Motor neuron (in vitro differentiated cells): ENCODE measurements around the gene ZNF488. TPM values are rescaled to one million over a fixed set of nuclear protein-coding genes. Genes with fewer than 3 reads are reported as not detected.

Experiments used
- ATAC-seq, 8 experiments: fragments of 200-7000 bp; cut with Tn5 transposase; replicated peaks in 6 of 8; 2 replicates each; pipeline ENCODE4 v1.8.0; 2021; ENCODE audit warnings: mild to moderate bottlenecking in 8 of 8, moderate library complexity in 8 of 8
- H3K27ac ChIP-seq, 2 donors: fragments of 250-450 bp; sonication (Bioruptor Pico); 2 replicates each; pipeline ENCODE4 v1.9.0; 2021; ENCODE audit warnings: antibody characterized with exemption in 2 of 2, mild to moderate bottlenecking in 2 of 2, moderate library complexity in 1 of 2
- H3K4me1 ChIP-seq, 2 donors: fragments of 250-450 bp; sonication (Bioruptor Pico); replicated peaks in 1 of 2; 2 replicates each; pipeline ENCODE4 v1.6.1; 2021; ENCODE audit warnings: antibody characterized with exemption in 2 of 2, mild to moderate bottlenecking in 2 of 2, moderate library complexity in 1 of 2
- H3K4me3 ChIP-seq, 5 donors: fragments of 250-450 bp; sonication (Bioruptor Pico); 2 replicates each; pipeline ENCODE4 v1.9.0; 2021; ENCODE audit warnings: antibody characterized with exemption in 5 of 5, mild to moderate bottlenecking in 5 of 5, moderate library complexity in 4 of 5
- WGBS, 10 experiments: fragments of 450-650 bp; shearing (Covaris generic); methylation state at CpG; one replicate each; pipeline ENCODE4 v1.0.0; 2022; 5-methylcytosine and 5-hydroxymethylcytosine counted together
- in situ Hi-C, 9 experiments: fragments of 400-800 bp; cut with MboI; loops; one replicate each; pipeline ENCODE4 v1.15.0; 2021; ENCODE audit warnings: low sequenced_read_pairs in 9 of 9, low pct_unique_long_range_greater_than_20kb in 2 of 9; ENCODE audit not compliant: unreplicated experiment in 9 of 9
- total RNA-seq, 8 experiments: library from RNA; unstranded; fragments of 300-600 nt; gene quantifications; 2 replicates each; pipeline versions ENCODE4 v1.2.3 to v1.2.4, GENCODE V29; 2022

The ZNF488 gene
- total RNA-seq, 8 experiments from 2014 or later: 0.23 to 0.62 (median 0.50) TPM; not detected in 1

DNA sequence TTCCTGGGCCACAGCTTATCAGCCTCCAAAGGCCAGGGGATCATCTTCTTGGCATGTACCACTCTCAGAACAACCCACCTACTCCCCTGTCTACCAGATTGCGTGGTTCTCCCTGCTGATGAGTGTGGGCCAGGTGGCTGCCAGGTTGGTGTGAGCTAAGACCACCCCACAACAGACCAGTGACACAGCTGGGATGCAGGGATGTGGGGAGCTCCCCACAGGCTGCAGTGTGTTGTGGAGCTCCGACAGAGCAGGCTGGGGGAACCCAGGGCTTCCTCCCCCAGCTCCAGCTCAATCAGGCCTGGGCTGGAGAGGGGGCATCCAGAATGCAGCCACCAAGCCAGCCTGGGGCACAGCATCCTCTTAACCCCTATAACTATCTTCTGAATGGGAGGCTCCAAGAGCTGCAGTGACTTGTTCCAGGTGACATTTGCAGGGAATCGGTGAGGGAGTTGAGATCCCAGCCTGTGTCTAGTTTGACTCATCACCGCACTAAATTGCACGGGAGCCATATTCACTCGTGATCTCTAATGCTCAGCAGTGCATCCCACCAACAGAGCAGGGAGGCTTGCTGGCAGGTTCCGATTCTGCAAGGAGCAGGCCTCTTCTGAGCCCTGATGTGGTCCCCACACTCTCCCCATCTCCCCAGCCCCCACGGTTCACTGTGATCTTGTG lies 62.4 kb downstream of the ZNF488 start:
- Histone ChIP-seq H3K27ac (no peak overlapping the region), H3K4me3 (no peak overlapping the region), H3K4me1 (peaks cover 0 to 14% of the 10 kb centered on the region in 2 donors)
- ATAC-seq: no peak
- in situ Hi-C loops: loop anchor here in 2 of 9 experiments (25.0 kb wide), 1 partner anchor 284 kb away; no protein-coding TSS in a partner anchor
- WGBS, 10 experiments: 73 to 94% (median 80%) methylated on average over 1 to 6 of the region's 8 CpGs; no CpG with 5 or more reads in 7 of the 10 experiments

- in situ Hi-C loops: loop anchor here in 2 of 9 experiments (25.0 kb wide), 1 partner anchor 284 kb away; no protein-coding TSS in a partner anchor
- H3K4me3 ChIP-seq: no peak overlapping the region
- 0 to 81% (median 65%) methylated on average over 2 to 6 of the region's 6 CpGs; no CpG with 5 or more reads in 4 of the 10 experiments for WGBS, 10 experiments
- peak in 3 of 8 experiments; percentile 26 to 76 (median 53) for ATAC-seq
- H3K4me1 ChIP-seq: peaks cover 0 to 11% of the 10 kb centered on the region in 2 donors
- H3K27ac ChIP-seq: no peak overlapping the region
These were observed 63.3 kb downstream of the ZNF488 start for GRCh38 chr10:47320812-47321211.

- 48 to 88% (median 80%) methylated on average over 2 to 6 of the region's 8 CpGs; no CpG with 5 or more reads in 5 of the 10 experiments for WGBS, 10 experiments
- in situ Hi-C loops: loop anchor here in 2 of 9 experiments (25.0 kb wide), 1 partner anchor 282 kb away; no protein-coding TSS in a partner anchor
- no peak overlapping the region for H3K4me3 ChIP-seq
- no peak overlapping the region for H3K27ac ChIP-seq
- no peak for ATAC-seq
- H3K4me1 ChIP-seq: peaks cover 0 to 11% of the 10 kb centered on the region in 2 donors
These were observed 64.3 kb downstream of the ZNF488 start for GRCh38 chr10:47319784-47320183.

GRCh38 chr10:47318706-47319105 lies 65.4 kb downstream of the ZNF488 start:
- no peak overlapping the region for H3K27ac ChIP-seq
- H3K4me3 ChIP-seq: no peak overlapping the region
- in situ Hi-C loops: loop anchor here in 2 of 9 experiments (25.0 kb wide), 1 partner anchor 281 kb away; no protein-coding TSS in a partner anchor
- ATAC-seq: peak in 1 of 8 experiments; percentile 34
- peaks cover 0 to 9% of the 10 kb centered on the region in 2 donors for H3K4me1 ChIP-seq
- 54 to 88% (median 81%) methylated on average over 2 to 9 of the region's 9 CpGs; no CpG with 5 or more reads in 1 of the 10 experiments for WGBS, 10 experiments

DNA sequence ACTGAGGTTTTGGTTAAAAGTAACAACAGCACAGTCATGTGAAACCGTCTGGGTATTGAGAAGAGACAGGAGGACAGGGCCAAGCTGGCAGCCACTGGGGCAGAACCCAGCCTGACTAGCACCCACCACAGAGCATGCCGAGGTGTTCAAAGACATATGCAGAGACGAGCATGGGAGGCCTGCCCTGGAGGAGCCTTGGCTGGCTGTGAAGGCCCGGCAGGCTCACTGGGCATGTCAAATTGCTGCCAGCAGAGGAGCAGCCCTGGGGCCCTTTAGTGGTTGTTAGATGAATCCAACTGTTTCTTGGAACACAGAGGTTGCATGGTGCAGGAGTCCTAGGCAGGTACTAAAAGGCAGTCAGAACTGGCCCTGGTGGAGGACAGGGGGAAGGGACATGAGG lies 66.8 kb downstream of the ZNF488 start:
- ATAC-seq: no peak
- in situ Hi-C loops: loop anchor here in 2 of 9 experiments (25.0 kb wide), 1 partner anchor 280 kb away; no protein-coding TSS in a partner anchor
- no peak overlapping the region for H3K27ac ChIP-seq
- H3K4me3 ChIP-seq: no peak overlapping the region
- no peaks in the 10 kb centered on the region for H3K4me1 ChIP-seq
- 60 to 100% (median 72%) methylated on average over 1 to 4 of the region's 4 CpGs; no CpG with 5 or more reads in 6 of the 10 experiments for WGBS, 10 experiments

DNA sequence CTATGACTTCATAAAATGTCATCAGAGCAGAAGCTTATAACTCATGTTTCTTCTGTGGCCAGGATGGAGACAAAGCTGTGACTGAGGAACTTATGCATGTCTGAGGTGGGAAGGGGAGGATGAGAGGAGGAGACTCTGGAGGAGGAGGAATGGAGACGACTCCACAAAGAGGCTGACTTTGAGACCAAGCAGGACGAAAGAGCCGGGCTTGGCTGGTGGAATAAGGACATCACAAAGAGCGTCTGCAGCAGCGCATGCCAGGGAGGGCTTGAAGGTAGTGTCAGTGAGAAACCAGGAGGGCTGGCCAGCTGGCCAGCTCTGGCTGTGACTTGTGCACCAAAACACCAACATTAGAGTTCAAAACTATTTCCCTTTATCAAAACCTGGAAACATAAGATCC lies 68.0 kb downstream of the ZNF488 start:
- no peak for ATAC-seq
- Histone ChIP-seq H3K4me1 (no peaks in the 10 kb centered on the region), H3K27ac (no peak overlapping the region), H3K4me3 (no peak overlapping the region)
- in situ Hi-C loops: loop anchor here in 2 of 9 experiments (25.0 kb wide), 1 partner anchor 279 kb away; no protein-coding TSS in a partner anchor
- 0 to 89% (median 52%) methylated on average over 1 to 4 of the region's 5 CpGs; no CpG with 5 or more reads in 4 of the 10 experiments for WGBS, 10 experiments

Other genes starting within 250 kb of the ZNF488 start
- gene GDF10, start 84.1 kb downstream of the ZNF488 start, total RNA-seq: 10 to 100 TPM in 1 of 8 experiments, under 1 TPM in 4, not detected in 3; 0.05 to 78.6 (median 0.17) TPM
- gene GDF2, start 61.8 kb downstream of the ZNF488 start, total RNA-seq: under 1 TPM in 3 of 8 experiments, not detected in 5; 0.08 to 0.52 (median 0.21) TPM
- gene RBP3, start 35.9 kb downstream of the ZNF488 start, total RNA-seq: under 1 TPM in 6 of 8 experiments, not detected in 2; under 0.01 to 0.28 (median 0.07) TPM
- gene ANXA8, start 99.8 kb upstream of the ZNF488 start, total RNA-seq: 1 to 10 TPM in 2 of 8 experiments, under 1 TPM in 2, not detected in 4; 0.11 to 2.1 (median 1.3) TPM
- not detected for gene FAM25G, start 107.4 kb upstream of the ZNF488 start, total RNA-seq
- 10 to 100 TPM in 1 of 8 experiments, 1 to 10 TPM in 7; 4.3 to 21.4 (median 5.7) TPM for gene AGAP9, start 139.3 kb upstream of the ZNF488 start, total RNA-seq